Liver (tissue), 9 donors: ENCODE results near the gene POLN. TPM values are rescaled to one million over a fixed set of nuclear protein-coding genes. Genes with fewer than 3 reads are reported as not detected.

Source experiments
- DNase-seq: peaks from one replicate; pipeline ENCODE4 v3.0.0-alpha.2; 2017; ENCODE audit warnings: low spot score
- H3K27ac ChIP-seq, 2 donors: one replicate each; pipeline ENCODE4 v1.7.0; 2013; ENCODE audit warnings: inconsistent platforms in 2 of 2, low read length in 2 of 2, control low read depth in 1 of 2, low read depth in 1 of 2, mild to moderate bottlenecking in 1 of 2
- H3K27me3 ChIP-seq, 4 donors: one replicate each; pipeline versions ENCODE4 v1.6.1 to v1.7.0; 2013; ENCODE audit warnings: low read length in 3 of 4, inconsistent platforms in 1 of 4, mild to moderate bottlenecking in 1 of 4, moderate library complexity in 1 of 4; ENCODE audit not compliant: control insufficient read depth in 4 of 4, insufficient read depth in 4 of 4
- H3K36me3 ChIP-seq, 4 donors: one replicate each; pipeline versions ENCODE4 v1.6.1 to v1.7.0; 2013; ENCODE audit warnings: low read length in 3 of 4, mild to moderate bottlenecking in 3 of 4, low read depth in 1 of 4, moderate library complexity in 1 of 4; ENCODE audit not compliant: control insufficient read depth in 4 of 4, insufficient read depth in 3 of 4
- H3K4me1 ChIP-seq, 4 donors: one replicate each; pipeline versions ENCODE4 v1.6.1 to v1.7.0; 2013; ENCODE audit warnings: low read length in 3 of 4, mild to moderate bottlenecking in 3 of 4, moderate library complexity in 1 of 4; ENCODE audit not compliant: control insufficient read depth in 4 of 4, insufficient read depth in 4 of 4
- H3K4me3 ChIP-seq, 3 donors: one replicate each; pipeline versions ENCODE4 v1.6.1 to v1.7.0; 2013; ENCODE audit warnings: low read length in 3 of 3, control low read depth in 1 of 3, low read depth in 1 of 3, mild to moderate bottlenecking in 1 of 3
- H3K9ac ChIP-seq, 2 donors: one replicate each; pipeline ENCODE4 v1.7.0; 2013; ENCODE audit warnings: low read length in 2 of 2, mild to moderate bottlenecking in 2 of 2, moderate library complexity in 2 of 2, control low read depth in 1 of 2, low read depth in 1 of 2
- H3K9me3 ChIP-seq, 4 donors: one replicate each; pipeline versions ENCODE4 v1.6.1 to v1.7.0; 2013; ENCODE audit warnings: low read length in 3 of 4; ENCODE audit not compliant: control insufficient read depth in 4 of 4
- EGR1 ChIP-seq, 2 donors: IDR thresholded peaks; 2 replicates each; pipeline ENCODE4 v1.6.1; 2016 to 2018; ENCODE audit warnings: antibody characterized with exemption in 2 of 2, low read depth in 2 of 2
- FOXA2 ChIP-seq: IDR thresholded peaks from 2 replicates; pipeline ENCODE4 v1.6.1; 2016; ENCODE audit warnings: antibody characterized with exemption
- GABPA ChIP-seq, 2 donors: IDR thresholded peaks in 1 of 2; conservative IDR thresholded peaks in 1 of 2; 2 replicates each; pipeline ENCODE4 v1.6.1; 2016; ENCODE audit warnings: antibody characterized with exemption in 2 of 2, mild to moderate bottlenecking in 1 of 2, moderate library complexity in 1 of 2
- HNF4A ChIP-seq, 2 donors: conservative IDR thresholded peaks; 2 replicates each; pipeline ENCODE4 v1.6.1; 2016; ENCODE audit warnings: antibody characterized with exemption in 2 of 2, mild to moderate bottlenecking in 2 of 2
- HNF4G ChIP-seq: IDR thresholded peaks from 2 replicates; pipeline ENCODE4 v1.6.1; 2016; ENCODE audit warnings: antibody characterized with exemption
- JUND ChIP-seq, 2 donors: IDR thresholded peaks; 2 replicates each; pipeline ENCODE4 v1.6.1; 2016; ENCODE audit warnings: antibody characterized with exemption in 2 of 2
- NR2F2 ChIP-seq: IDR thresholded peaks from 2 replicates; pipeline ENCODE4 v1.6.1; 2016; ENCODE audit warnings: antibody characterized with exemption
- RAD21 ChIP-seq, 2 donors: IDR thresholded peaks; 2 replicates each; pipeline ENCODE4 v1.6.1; 2016; ENCODE audit warnings: antibody characterized with exemption in 2 of 2, mild to moderate bottlenecking in 2 of 2
- RXRA ChIP-seq, 2 donors: IDR thresholded peaks; 2 replicates each; pipeline ENCODE4 v1.6.1; 2017 to 2018; ENCODE audit warnings: antibody characterized with exemption in 2 of 2, mild to moderate bottlenecking in 1 of 2
- SP1 ChIP-seq: IDR thresholded peaks from 2 replicates; pipeline ENCODE4 v1.6.1; 2018; ENCODE audit warnings: antibody characterized with exemption, mild to moderate bottlenecking
- TAF1 ChIP-seq: conservative IDR thresholded peaks from 2 replicates; pipeline ENCODE4 v1.6.1; 2016; ENCODE audit warnings: antibody characterized with exemption, mild to moderate bottlenecking
- WGBS: extraction: QIAGEN DNeasy Blood & Tissue Kit; methylation state at CpG from one replicate; pipeline ENCODE4 v1.1.7; 2013; 5-methylcytosine and 5-hydroxymethylcytosine counted together
- polyA plus RNA-seq, 2 donors: library from polyadenylated mRNA; stranded (reverse) in 1 of 2; unstranded in 1 of 2; fragments of 200-250 nt in 1 of 2; fragments of >200 nt in 1 of 2; fragmentation: Nextera tagmentation in 1 of 2; extraction: Ambion mirVana in 1 of 2; gene quantifications; one replicate each; pipeline versions ENCODE4 v1.2.1 to v1.2.3, GENCODE V29; 2013 to 2015
- total RNA-seq, 2 donors: library from RNA; depleted of rRNA; stranded (reverse); fragments of >200 nt; gene quantifications; one replicate each; pipeline ENCODE4 v1.2.3, GENCODE V29; 2014
- TF ChIP-seq, protein P1 (sequence below): IDR thresholded peaks from 2 replicates; pipeline ENCODE4 v1.6.1; 2016; ENCODE audit warnings: antibody characterized with exemption
- TF ChIP-seq, protein P2 (sequence below): IDR thresholded peaks from 2 replicates; pipeline ENCODE4 v1.6.1; 2016; ENCODE audit warnings: antibody characterized with exemption
- TF ChIP-seq, protein P3 (sequence below): fragments of 150-350 bp; IDR thresholded peaks from 2 replicates; pipeline ENCODE4 v1.5.1; 2017; ENCODE audit warnings: improper control_type of control experiment, low read depth, low read length; ENCODE audit not compliant: missing input control
- TF ChIP-seq, protein P4 (sequence below): IDR thresholded peaks from 2 replicates; pipeline ENCODE4 v1.6.1; 2016; ENCODE audit warnings: antibody characterized with exemption
- TF ChIP-seq, protein P5 (sequence below): IDR thresholded peaks from 2 replicates; pipeline ENCODE4 v1.6.1; 2016; ENCODE audit warnings: antibody characterized with exemption, mild to moderate bottlenecking
- donor health status: healthy.
- donor health status: healthy.
- donor health status: healthy.
- donor health status: healthy.
- donor health status: healthy.

The POLN gene
- total and polyA plus RNA-seq, 4 donors, result 0.44 to 2.3 (median 1.4) TPM

DNA sequence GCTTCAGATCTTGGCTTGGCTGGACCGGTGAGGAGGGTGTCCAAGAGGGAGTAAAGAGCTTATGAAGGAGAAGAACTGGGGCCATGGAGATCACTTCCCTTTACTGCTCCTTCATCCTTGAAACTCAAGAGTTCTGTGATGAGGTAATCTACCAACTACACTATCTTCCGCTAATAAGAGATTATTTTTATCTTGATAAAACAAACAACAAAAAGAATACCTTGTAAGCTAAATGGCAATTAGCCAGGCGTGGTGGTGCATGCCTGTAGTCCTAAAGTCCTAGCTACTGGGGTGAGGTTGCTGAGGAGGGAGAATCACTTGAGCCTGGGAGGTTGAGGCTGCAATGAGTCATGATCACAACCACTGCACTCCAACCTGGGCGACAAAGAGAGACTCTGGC lies 47.4 kb downstream of the POLN start:
- Histone ChIP-seq H3K27ac (no peak overlapping the region), H3K27me3 (no peaks in the 10 kb centered on the region), H3K4me3 (no peak overlapping the region), H3K4me1 (no peaks in the 10 kb centered on the region), H3K36me3 (peaks cover 0 to 2% (median under 1%) of the 10 kb centered on the region in 4 donors), H3K9me3 (no peaks in the 10 kb centered on the region), H3K9ac (no peak overlapping the region)
- TF ChIP-seq RXRA (IDR thresholded peaks at IDR 0.05), result no peak
- no peak for TF ChIP-seq SP1
- no peak for TF ChIP-seq FOXA2
- TF ChIP-seq, protein P1, sequence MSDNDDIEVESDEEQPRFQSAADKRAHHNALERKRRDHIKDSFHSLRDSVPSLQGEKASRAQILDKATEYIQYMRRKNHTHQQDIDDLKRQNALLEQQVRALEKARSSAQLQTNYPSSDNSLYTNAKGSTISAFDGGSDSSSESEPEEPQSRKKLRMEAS, result no peak
- TF ChIP-seq, protein P2, sequence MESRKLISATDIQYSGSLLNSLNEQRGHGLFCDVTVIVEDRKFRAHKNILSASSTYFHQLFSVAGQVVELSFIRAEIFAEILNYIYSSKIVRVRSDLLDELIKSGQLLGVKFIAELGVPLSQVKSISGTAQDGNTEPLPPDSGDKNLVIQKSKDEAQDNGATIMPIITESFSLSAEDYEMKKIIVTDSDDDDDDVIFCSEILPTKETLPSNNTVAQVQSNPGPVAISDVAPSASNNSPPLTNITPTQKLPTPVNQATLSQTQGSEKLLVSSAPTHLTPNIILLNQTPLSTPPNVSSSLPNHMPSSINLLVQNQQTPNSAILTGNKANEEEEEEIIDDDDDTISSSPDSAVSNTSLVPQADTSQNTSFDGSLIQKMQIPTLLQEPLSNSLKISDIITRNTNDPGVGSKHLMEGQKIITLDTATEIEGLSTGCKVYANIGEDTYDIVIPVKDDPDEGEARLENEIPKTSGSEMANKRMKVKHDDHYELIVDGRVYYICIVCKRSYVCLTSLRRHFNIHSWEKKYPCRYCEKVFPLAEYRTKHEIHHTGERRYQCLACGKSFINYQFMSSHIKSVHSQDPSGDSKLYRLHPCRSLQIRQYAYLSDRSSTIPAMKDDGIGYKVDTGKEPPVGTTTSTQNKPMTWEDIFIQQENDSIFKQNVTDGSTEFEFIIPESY, result no peak
- TF ChIP-seq, protein P3, sequence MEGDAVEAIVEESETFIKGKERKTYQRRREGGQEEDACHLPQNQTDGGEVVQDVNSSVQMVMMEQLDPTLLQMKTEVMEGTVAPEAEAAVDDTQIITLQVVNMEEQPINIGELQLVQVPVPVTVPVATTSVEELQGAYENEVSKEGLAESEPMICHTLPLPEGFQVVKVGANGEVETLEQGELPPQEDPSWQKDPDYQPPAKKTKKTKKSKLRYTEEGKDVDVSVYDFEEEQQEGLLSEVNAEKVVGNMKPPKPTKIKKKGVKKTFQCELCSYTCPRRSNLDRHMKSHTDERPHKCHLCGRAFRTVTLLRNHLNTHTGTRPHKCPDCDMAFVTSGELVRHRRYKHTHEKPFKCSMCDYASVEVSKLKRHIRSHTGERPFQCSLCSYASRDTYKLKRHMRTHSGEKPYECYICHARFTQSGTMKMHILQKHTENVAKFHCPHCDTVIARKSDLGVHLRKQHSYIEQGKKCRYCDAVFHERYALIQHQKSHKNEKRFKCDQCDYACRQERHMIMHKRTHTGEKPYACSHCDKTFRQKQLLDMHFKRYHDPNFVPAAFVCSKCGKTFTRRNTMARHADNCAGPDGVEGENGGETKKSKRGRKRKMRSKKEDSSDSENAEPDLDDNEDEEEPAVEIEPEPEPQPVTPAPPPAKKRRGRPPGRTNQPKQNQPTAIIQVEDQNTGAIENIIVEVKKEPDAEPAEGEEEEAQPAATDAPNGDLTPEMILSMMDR, result no peak
- no peak for TF ChIP-seq NR2F2
- TF ChIP-seq GABPA (IDR thresholded peaks at IDR 0.05 in 1 of 2, conservative IDR thresholded peaks at IDR 0.05 in 1 of 2), result no peak
- TF ChIP-seq HNF4G, result no peak
- no peak for TF ChIP-seq TAF1
- TF ChIP-seq, protein P4, sequence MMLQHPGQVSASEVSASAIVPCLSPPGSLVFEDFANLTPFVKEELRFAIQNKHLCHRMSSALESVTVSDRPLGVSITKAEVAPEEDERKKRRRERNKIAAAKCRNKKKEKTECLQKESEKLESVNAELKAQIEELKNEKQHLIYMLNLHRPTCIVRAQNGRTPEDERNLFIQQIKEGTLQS, result no peak
- TF ChIP-seq JUND (IDR thresholded peaks at IDR 0.05), result no peak
- TF ChIP-seq RAD21 (IDR thresholded peaks at IDR 0.05), result no peak
- TF ChIP-seq HNF4A (conservative IDR thresholded peaks at IDR 0.05), result no peak
- DNase-seq, result no peak
- WGBS, result 93% methylated on average over 4 of the region's 4 CpGs

DNA sequence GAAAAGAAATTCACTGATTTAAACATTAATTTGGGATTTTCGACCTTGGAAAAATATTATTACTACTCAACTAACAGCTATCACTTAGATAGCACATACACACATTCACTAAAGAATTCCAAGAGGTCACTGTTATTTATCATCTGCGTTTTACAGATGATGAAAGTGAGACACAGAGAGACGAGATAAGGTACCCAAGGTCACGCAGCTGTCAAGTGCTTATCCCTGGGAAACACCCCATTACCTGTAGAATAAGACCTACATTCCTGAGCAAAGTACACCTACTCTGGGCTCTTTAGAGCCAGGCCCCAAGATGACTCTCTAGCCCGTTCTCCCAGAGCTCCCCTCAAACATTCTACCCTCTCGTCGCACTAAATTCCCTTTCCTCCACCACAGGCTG lies 48.6 kb downstream of the POLN start:
- no peaks in the 10 kb centered on the region for H3K9me3 ChIP-seq
- no peak for DNase-seq
- H3K36me3 ChIP-seq, result peaks cover 0 to 2% (median under 1%) of the 10 kb centered on the region in 4 donors
- H3K4me1 ChIP-seq, result no peaks in the 10 kb centered on the region
- H3K9ac ChIP-seq, result no peak overlapping the region
- H3K27ac ChIP-seq, result no peak overlapping the region
- H3K4me3 ChIP-seq, result no peak overlapping the region
- H3K27me3 ChIP-seq, result no peaks in the 10 kb centered on the region
- TF ChIP-seq, protein P2, result no peak
- TF ChIP-seq TAF1 (no peak), NR2F2 (no peak), FOXA2 (no peak), HNF4A (conservative IDR thresholded peaks at IDR 0.05) (no peak), RAD21 (IDR thresholded peaks at IDR 0.05) (no peak), HNF4G (no peak), GABPA (IDR thresholded peaks at IDR 0.05 in 1 of 2, conservative IDR thresholded peaks at IDR 0.05 in 1 of 2) (no peak), SP1 (no peak), RXRA (IDR thresholded peaks at IDR 0.05) (no peak), EGR1 (IDR thresholded peaks at IDR 0.05; ENCODE audit: low read depth in 2 of 2) (no peak), JUND (IDR thresholded peaks at IDR 0.05) (no peak)
- TF ChIP-seq, protein P5, sequence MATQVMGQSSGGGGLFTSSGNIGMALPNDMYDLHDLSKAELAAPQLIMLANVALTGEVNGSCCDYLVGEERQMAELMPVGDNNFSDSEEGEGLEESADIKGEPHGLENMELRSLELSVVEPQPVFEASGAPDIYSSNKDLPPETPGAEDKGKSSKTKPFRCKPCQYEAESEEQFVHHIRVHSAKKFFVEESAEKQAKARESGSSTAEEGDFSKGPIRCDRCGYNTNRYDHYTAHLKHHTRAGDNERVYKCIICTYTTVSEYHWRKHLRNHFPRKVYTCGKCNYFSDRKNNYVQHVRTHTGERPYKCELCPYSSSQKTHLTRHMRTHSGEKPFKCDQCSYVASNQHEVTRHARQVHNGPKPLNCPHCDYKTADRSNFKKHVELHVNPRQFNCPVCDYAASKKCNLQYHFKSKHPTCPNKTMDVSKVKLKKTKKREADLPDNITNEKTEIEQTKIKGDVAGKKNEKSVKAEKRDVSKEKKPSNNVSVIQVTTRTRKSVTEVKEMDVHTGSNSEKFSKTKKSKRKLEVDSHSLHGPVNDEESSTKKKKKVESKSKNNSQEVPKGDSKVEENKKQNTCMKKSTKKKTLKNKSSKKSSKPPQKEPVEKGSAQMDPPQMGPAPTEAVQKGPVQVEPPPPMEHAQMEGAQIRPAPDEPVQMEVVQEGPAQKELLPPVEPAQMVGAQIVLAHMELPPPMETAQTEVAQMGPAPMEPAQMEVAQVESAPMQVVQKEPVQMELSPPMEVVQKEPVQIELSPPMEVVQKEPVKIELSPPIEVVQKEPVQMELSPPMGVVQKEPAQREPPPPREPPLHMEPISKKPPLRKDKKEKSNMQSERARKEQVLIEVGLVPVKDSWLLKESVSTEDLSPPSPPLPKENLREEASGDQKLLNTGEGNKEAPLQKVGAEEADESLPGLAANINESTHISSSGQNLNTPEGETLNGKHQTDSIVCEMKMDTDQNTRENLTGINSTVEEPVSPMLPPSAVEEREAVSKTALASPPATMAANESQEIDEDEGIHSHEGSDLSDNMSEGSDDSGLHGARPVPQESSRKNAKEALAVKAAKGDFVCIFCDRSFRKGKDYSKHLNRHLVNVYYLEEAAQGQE, result no peak
- TF ChIP-seq, protein P1, result no peak
- TF ChIP-seq, protein P3, result no peak
- TF ChIP-seq, protein P4, result no peak
- 88% methylated on average over 7 of the region's 7 CpGs for WGBS
